Gastrocnemius medialis (tissue), 4 donors: Measurements from ENCODE around the gene PERCC1. TPM values are rescaled to one million over a fixed set of nuclear protein-coding genes. Genes with fewer than 3 reads are reported as not detected.

Experiments
- ATAC-seq, 2 donors: fragments of 150-250 bp; one replicate each; pipeline ENCODE4 v1.9.1; 2016
- DNase-seq, 2 donors: peaks; one replicate each; pipeline ENCODE4 v3.0.0-alpha.2; 2019
- H3K27ac ChIP-seq, 4 donors: fragments of 200-600 bp; sonication (generic); 1 replicate in 1 of 4; 2 replicates in 3 of 4; pipeline ENCODE4 v1.5.1; 2016 to 2018; ENCODE audit warnings: mild to moderate bottlenecking in 2 of 4, moderate library complexity in 1 of 4
- H3K27me3 ChIP-seq, 3 donors: fragments of 200-600 bp; sonication (generic) in 2 of 3; 1 replicate in 1 of 3; 2 replicates in 2 of 3; pipeline versions ENCODE4 v1.5.1 to v1.6.0; 2016 to 2019; ENCODE audit warnings: mild to moderate bottlenecking in 1 of 3, moderate library complexity in 1 of 3
- H3K36me3 ChIP-seq, 2 donors: fragments of 200-600 bp; sonication (generic) in 1 of 2; one replicate each; pipeline ENCODE4 v1.5.1; 2017 to 2018
- H3K4me1 ChIP-seq, 2 donors: fragments of 200-600 bp; sonication (generic) in 1 of 2; one replicate each; pipeline ENCODE4 v1.5.1; 2016 to 2017; ENCODE audit warnings: mild to moderate bottlenecking in 2 of 2
- H3K4me3 ChIP-seq, 4 donors: fragments of 200-600 bp; sonication (generic) in 3 of 4; 1 replicate in 1 of 4; 2 replicates in 3 of 4; pipeline ENCODE4 v1.5.1; 2016 to 2019; ENCODE audit warnings: mild to moderate bottlenecking in 2 of 4
- H3K9me3 ChIP-seq, 3 donors: fragments of 200-600 bp; sonication (generic) in 2 of 3; 1 replicate in 1 of 3; 2 replicates in 2 of 3; pipeline ENCODE4 v1.5.1; 2016 to 2019
- CTCF ChIP-seq, 5 experiments: fragments of 450-650 bp in 3 of 5; fragments of 200-600 bp in 2 of 5; sonication (generic) in 2 of 5; IDR thresholded peaks in 4 of 5; conservative IDR thresholded peaks in 1 of 5; 1 replicate in 4 of 5; 2 replicates in 1 of 5; pipeline ENCODE4 v1.5.1; 2016 to 2019; ENCODE audit warnings: antibody characterized with exemption in 5 of 5, mild to moderate bottlenecking in 3 of 5, moderate library complexity in 3 of 5
- POLR2A ChIP-seq, 2 donors: fragments of 450-650 bp; IDR thresholded peaks; one replicate each; pipeline ENCODE4 v1.6.1; 2017; ENCODE audit warnings: antibody characterized with exemption in 2 of 2, mild to moderate bottlenecking in 2 of 2, moderate library complexity in 2 of 2
- in situ Hi-C, 4 donors: fragments of 200-750 bp; cut with MboI; loops; one replicate each; pipeline versions ENCODE4 v1.15.0 to v1.8.0; 2017; ENCODE audit warnings: low sequenced_read_pairs in 4 of 4
- intact Hi-C: fragments of 100-400 bp; cut with DNase I; formaldehyde crosslinking; loops from one replicate; pipeline ENCODE4 v1.15.1; 2023; ENCODE audit warnings: low total_unique reads
- total RNA-seq, 4 donors: library from RNA; depleted of rRNA; stranded (reverse); fragments of >200 nt; gene quantifications; one replicate each; pipeline versions ENCODE4 v1.1.0 to v1.2.3, GENCODE V29; 2016

PERCC1 gene
- total RNA-seq, 4 donors from 2014 or later: not detected

DNA sequence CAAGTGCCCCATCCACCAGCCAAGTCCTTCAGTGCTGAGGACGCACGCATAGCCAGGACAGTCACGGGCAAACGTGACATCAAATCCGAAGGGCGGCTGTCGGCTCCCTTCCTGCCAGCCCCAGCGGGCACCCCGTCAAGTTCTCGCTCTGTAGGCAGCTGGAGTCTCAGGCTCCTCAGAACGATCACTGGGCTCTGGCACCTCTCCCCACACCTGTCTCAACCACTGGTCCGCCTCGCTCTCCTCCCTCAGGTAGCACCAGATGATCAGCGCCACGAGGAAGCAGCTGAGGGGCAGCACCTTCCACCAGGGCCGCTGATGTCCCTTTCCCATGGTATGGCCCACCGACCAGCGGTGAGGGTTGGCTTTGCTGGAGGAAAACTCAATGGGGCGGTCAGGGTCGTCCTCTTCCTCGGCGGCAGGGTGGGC lies 10.8 kb upstream of the PERCC1 start:
- ATAC-seq: peak; percentile 17 to 20
- intact Hi-C loops: loop anchor here (1.0 to 5.0 kb wide), 9 partner anchors 12 to 407 kb away; partner anchors contain the start of genes CLCN7, CRAMP1, FAHD1 and HAGH

GRCh38 chr16:1422076-1422475 lies 8.8 kb upstream of the PERCC1 start:
- Histone ChIP-seq H3K9me3 (no peaks in the 10 kb centered on the region), H3K36me3 (peaks cover 0 to 11% of the 10 kb centered on the region in 2 donors), H3K4me3 (no peak overlapping the region), H3K27ac (peak overlapping the region in 3 of 4 donors; percentile 85 to 99 (median 89)), H3K27me3 (no peaks in the 10 kb centered on the region), H3K4me1 (peaks cover 25 to 38% of the 10 kb centered on the region in 2 donors)
- in situ Hi-C loops: no loop called here
- ATAC-seq (no peak), DNase-seq (no peak)
- intact Hi-C loops: loop anchor here (5.0 kb wide), 3 partner anchors 115 to 405 kb away; partner anchors contain the start of genes FAHD1, HAGH, MAPK8IP3 and UBE2I
- no peak for TF ChIP-seq POLR2A (IDR thresholded peaks at IDR 0.05)
- no peak for TF ChIP-seq CTCF (IDR thresholded peaks at IDR 0.05 in 4 of 5, conservative IDR thresholded peaks at IDR 0.05 in 1 of 5)

More for the DNA sequence above, 10.8 kb upstream of the PERCC1 start:
- H3K27me3 ChIP-seq: no peaks in the 10 kb centered on the region
- in situ Hi-C loops: no loop called here
- H3K4me3 ChIP-seq: peak overlapping the region; percentile 95 to 99 (median 96)
- H3K4me1 ChIP-seq: peaks cover 25 to 38% of the 10 kb centered on the region in 2 donors
- no peaks in the 10 kb centered on the region for H3K9me3 ChIP-seq
- peak overlapping the region; percentile 85 to 99 (median 90) for H3K27ac ChIP-seq
- H3K36me3 ChIP-seq: peaks cover 0 to 11% of the 10 kb centered on the region in 2 donors
- peak in 1 of 2 donors; percentile 71 for DNase-seq
- TF ChIP-seq POLR2A (IDR thresholded peaks at IDR 0.05) (no peak), CTCF (IDR thresholded peaks at IDR 0.05 in 4 of 5, conservative IDR thresholded peaks at IDR 0.05 in 1 of 5) (no peak)

- intact Hi-C loops (loop anchor here (5.0 kb wide), 3 partner anchors 117 to 403 kb away; partner anchors contain the start of genes FAHD1, HAGH, MAPK8IP3 and UBE2I), in situ Hi-C loops (no loop called here)
- ATAC-seq: no peak
- no peaks in the 10 kb centered on the region for H3K9me3 ChIP-seq
- no peak overlapping the region for H3K4me3 ChIP-seq
- DNase-seq: no peak
- peaks cover 10 to 21% of the 10 kb centered on the region in 2 donors for H3K4me1 ChIP-seq
- H3K36me3 ChIP-seq: peaks cover 0 to 3% of the 10 kb centered on the region in 2 donors
- no peak overlapping the region for H3K27ac ChIP-seq
- H3K27me3 ChIP-seq: no peaks in the 10 kb centered on the region
- TF ChIP-seq POLR2A (IDR thresholded peaks at IDR 0.05) (no peak), CTCF (IDR thresholded peaks at IDR 0.05 in 4 of 5, conservative IDR thresholded peaks at IDR 0.05 in 1 of 5) (no peak)
Observed at GRCh38 chr16:1424028-1424427, 6.8 kb upstream of the PERCC1 start.

DNA sequence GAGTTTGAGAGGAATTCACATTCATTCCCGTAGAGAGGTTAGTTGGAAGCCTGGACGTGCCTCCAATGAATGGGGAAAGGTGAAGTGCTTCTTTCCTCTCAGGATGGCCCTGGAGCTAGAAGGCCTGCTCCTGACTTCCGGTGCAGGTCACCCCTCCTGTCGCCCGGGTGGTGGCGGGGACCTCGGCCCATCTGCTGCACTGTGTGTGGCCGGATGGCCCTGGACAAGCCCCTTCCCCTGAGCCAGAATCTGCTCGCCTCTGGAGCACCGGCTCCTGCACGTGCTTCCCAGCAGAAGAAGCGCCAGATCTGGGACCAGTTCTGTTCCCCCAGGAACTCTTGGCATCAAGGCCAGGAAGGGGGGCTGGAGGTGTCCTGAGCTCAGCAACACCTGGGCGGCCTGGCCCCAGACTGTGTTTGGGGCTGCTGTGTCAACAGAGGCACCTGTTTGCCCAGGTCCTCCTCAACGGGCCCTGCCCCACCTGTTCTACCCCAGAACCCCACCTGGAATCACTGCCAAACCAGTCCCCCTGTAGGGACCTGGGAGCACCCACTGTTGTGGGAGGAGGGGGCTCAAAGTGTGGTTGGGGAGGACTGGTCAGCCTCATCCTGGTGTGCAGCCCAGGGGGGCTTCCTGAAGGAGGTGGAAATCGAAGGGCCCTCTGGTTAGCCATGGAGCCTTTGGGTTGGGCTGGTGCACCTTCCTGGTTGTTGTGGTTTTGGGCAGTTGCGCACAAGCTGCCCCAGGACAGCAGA lies 5.1 kb upstream of the PERCC1 start:
- ATAC-seq: no peak
- H3K27ac ChIP-seq: no peak overlapping the region

More for the DNA sequence above, 5.1 kb upstream of the PERCC1 start:
- DNase-seq: no peak
- in situ Hi-C loops: no loop called here
- peaks cover 0 to 3% of the 10 kb centered on the region in 2 donors for H3K36me3 ChIP-seq
- intact Hi-C loops: loop anchor here (5.0 kb wide), 1 partner anchor 337 kb away; no protein-coding TSS in a partner anchor
- TF ChIP-seq POLR2A (IDR thresholded peaks at IDR 0.05) (no peak), CTCF (IDR thresholded peaks at IDR 0.05 in 4 of 5, conservative IDR thresholded peaks at IDR 0.05 in 1 of 5) (no peak)
- H3K4me3 ChIP-seq: no peak overlapping the region
- H3K9me3 ChIP-seq: no peaks in the 10 kb centered on the region
- no peaks in the 10 kb centered on the region for H3K27me3 ChIP-seq
- peaks cover 0 to 9% of the 10 kb centered on the region in 2 donors for H3K4me1 ChIP-seq
